DND-41 (cell line): ENCODE data around the gene UBE3C.

ENCODE experiments used
- CTCF ChIP-seq: IDR thresholded peaks from 2 replicates; pipeline ENCODE4 v1.5.1; 2012; ENCODE audit warnings: borderline replicate concordance, low read length, moderate library complexity, mild to moderate bottlenecking; ENCODE audit not compliant: poor library complexity, severe bottlenecking; ENCODE audit errors: extremely low read depth
- EZH2 ChIP-seq: IDR thresholded peaks from 3 replicates; pipeline ENCODE4 v1.6.1; 2012; ENCODE audit warnings: borderline replicate concordance, low read depth, mild to moderate bottlenecking, moderate library complexity, low read length, inconsistent platforms; ENCODE audit not compliant: severe bottlenecking

DNA sequence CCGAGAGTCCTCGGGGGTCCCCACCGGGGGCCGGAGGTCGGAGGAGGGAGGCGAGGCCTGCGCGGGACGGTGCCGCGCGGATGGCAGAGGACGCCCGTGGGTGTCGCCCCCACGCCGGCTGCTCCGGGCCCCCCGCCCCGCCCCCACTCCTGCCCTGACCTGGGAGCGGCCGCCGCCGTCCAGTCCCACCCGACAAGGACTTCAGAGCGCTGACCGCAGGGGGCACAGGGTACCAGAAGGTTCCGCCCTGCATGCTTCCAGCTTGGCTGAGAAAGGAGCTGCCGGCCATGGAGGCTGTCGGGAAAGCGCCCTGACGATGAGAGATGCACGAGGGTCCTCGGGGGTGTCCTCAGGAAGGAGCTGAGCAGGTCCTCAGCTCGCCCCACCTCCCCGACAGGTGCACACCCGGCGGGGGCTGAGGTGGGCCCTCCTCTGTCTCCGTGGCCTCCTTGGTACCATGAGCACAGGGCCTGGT is 141.1 kb downstream of the UBE3C start:
- no peak for TF ChIP-seq CTCF
- TF ChIP-seq EZH2 = no peak
